H1 (cell line): ENCODE data around the gene CAPG. TPM values are rescaled to one million over a fixed set of nuclear protein-coding genes. Genes with fewer than 3 reads are reported as not detected.

ENCODE experiments used
- CTCF ChIA-PET: fragments of 300-600 bp; sonication (Branson Sonifier 250); formaldehyde crosslinking; loops from one replicate; lab custom pipeline; 2021; ENCODE audit not compliant: partially characterized antibody; lab: Charles Lee
- POLR2A ChIA-PET: fragments of 300-600 bp; sonication (Branson Sonifier 250); formaldehyde crosslinking; loops from one replicate; lab custom pipeline; 2021; ENCODE audit warnings: inconsistent platforms; ENCODE audit not compliant: partially characterized antibody; lab: Charles Lee
- DNase-seq, 2 experiments: peaks; one replicate each; pipeline versions ENCODE4 v3.0.0 to v3.0.0-alpha.2; 2010 to 2022; ENCODE audit warnings: low spot score in 2 of 2, low read depth in 1 of 2, mixed read lengths in 1 of 2
- FAIRE-seq: peaks from 2 replicates; lab custom pipeline; 2011; peaks lifted over from hg19 to GRCh38; lab: Jason Lieb, UNC
- H2AFZ ChIP-seq: 2 replicates; pipeline ENCODE4 v1.8.1; 2012; ENCODE audit warnings: low read length, inconsistent platforms
- H2AK5ac ChIP-seq: 2 replicates; pipeline ENCODE4 v1.6.1; 2013; ENCODE audit warnings: low read depth, low read length
- H2BK120ac ChIP-seq: replicated peaks from 2 replicates; pipeline ENCODE3; 2013; ENCODE audit warnings: low read depth, low read length, inconsistent platforms
- H2BK12ac ChIP-seq: 2 replicates; pipeline ENCODE4 v1.6.1; 2013; ENCODE audit warnings: low read depth, low read length
- H2BK15ac ChIP-seq: 2 replicates; pipeline ENCODE4 v1.6.1; 2013; ENCODE audit warnings: low read length
- H2BK20ac ChIP-seq: 2 replicates; pipeline ENCODE4 v1.6.1; 2013; ENCODE audit warnings: low read length
- H2BK5ac ChIP-seq: 2 replicates; pipeline ENCODE4 v1.6.1; 2013; ENCODE audit warnings: low read depth, low read length
- H3K14ac ChIP-seq: 2 replicates; pipeline ENCODE4 v1.6.1; 2013; ENCODE audit warnings: inconsistent platforms; ENCODE audit not compliant: insufficient read length
- H3K18ac ChIP-seq: 2 replicates; pipeline ENCODE4 v1.6.1; 2013; ENCODE audit warnings: low read length; ENCODE audit errors: extremely low read depth
- H3K23ac ChIP-seq: 2 replicates; pipeline ENCODE4 v1.6.1; 2013; ENCODE audit warnings: inconsistent platforms; ENCODE audit not compliant: insufficient read length
- H3K23me2 ChIP-seq: 2 replicates; pipeline ENCODE4 v1.6.1; 2013; ENCODE audit warnings: low read depth, low read length
- H3K27ac ChIP-seq: 2 replicates; pipeline ENCODE4 v1.6.1; 2011; ENCODE audit warnings: low read depth, low read length, inconsistent platforms
- H3K27me3 ChIP-seq, 4 experiments: replicated peaks in 1 of 4; 1 replicate in 1 of 4; 2 replicates in 3 of 4; pipeline versions ENCODE4 v1.6.1 to v1.8.1; 2011 to 2013; ENCODE audit warnings: low read length in 3 of 4, mild to moderate bottlenecking in 3 of 4, inconsistent platforms in 2 of 4, mixed read lengths in 2 of 4, moderate library complexity in 1 of 4; ENCODE audit not compliant: control insufficient read depth in 3 of 4, insufficient read depth in 3 of 4; ENCODE audit errors: extremely low read depth in 1 of 4
- H3K36me3 ChIP-seq, 4 experiments: 2 replicates each; pipeline versions ENCODE4 v1.6.1 to v1.8.1; 2011 to 2013; ENCODE audit warnings: mild to moderate bottlenecking in 4 of 4, low read length in 3 of 4, moderate library complexity in 2 of 4, control low read depth in 1 of 4, inconsistent platforms in 1 of 4; ENCODE audit not compliant: insufficient read depth in 4 of 4, control insufficient read depth in 2 of 4
- H3K4ac ChIP-seq: replicated peaks from 2 replicates; pipeline ENCODE3; 2013; ENCODE audit warnings: low read length, low read depth, mixed read lengths, inconsistent platforms; ENCODE audit not compliant: insufficient read length
- H3K4me1 ChIP-seq, 4 experiments: replicated peaks in 1 of 4; 1 replicate in 1 of 4; 2 replicates in 3 of 4; pipeline versions ENCODE4 v1.6.1 to v1.8.1; 2011 to 2013; ENCODE audit warnings: low read length in 3 of 4, inconsistent platforms in 2 of 4, mixed read lengths in 1 of 4; ENCODE audit not compliant: insufficient read depth in 4 of 4, control insufficient read depth in 3 of 4
- H3K4me2 ChIP-seq, 2 experiments: 2 replicates each; pipeline versions ENCODE4 v1.6.1 to v1.8.1; 2011 to 2013; ENCODE audit warnings: low read depth in 2 of 2, low read length in 2 of 2, control low read depth in 1 of 2, inconsistent platforms in 1 of 2, mild to moderate bottlenecking in 1 of 2; ENCODE audit not compliant: insufficient read depth in 1 of 2
- H3K4me3 ChIP-seq, 4 experiments: fragments of 200-600, 300-600 bp in 1 of 4; sonication (generic), shearing (Covaris generic), sonication (Bioruptor Twin) in 1 of 4; 2 replicates each; pipeline versions ENCODE4 v1.5.1 to v1.8.1; 2011 to 2016; ENCODE audit warnings: low read length in 4 of 4, low read depth in 3 of 4, control low read depth in 2 of 4, inconsistent platforms in 2 of 4, mild to moderate bottlenecking in 2 of 4, mixed read lengths in 1 of 4, moderate library complexity in 1 of 4; ENCODE audit not compliant: insufficient read depth in 2 of 4; ENCODE audit errors: extremely low read depth in 1 of 4
- H3K56ac ChIP-seq: replicated peaks from 2 replicates; pipeline ENCODE3; 2013; ENCODE audit warnings: low read depth, mild to moderate bottlenecking, mixed read lengths, low read length, inconsistent platforms; ENCODE audit not compliant: insufficient read length
- H3K79me1 ChIP-seq: 2 replicates; pipeline ENCODE4 v1.6.1; 2013; ENCODE audit warnings: low read depth, low read length, control low read depth
- H3K79me2 ChIP-seq, 2 experiments: 2 replicates each; pipeline versions ENCODE4 v1.6.1 to v1.8.1; 2012 to 2013; ENCODE audit warnings: low read length in 2 of 2, mild to moderate bottlenecking in 2 of 2, inconsistent platforms in 1 of 2; ENCODE audit not compliant: insufficient read depth in 2 of 2, control insufficient read depth in 1 of 2
- H3K9ac ChIP-seq, 4 experiments: replicated peaks in 1 of 4; 1 replicate in 1 of 4; 2 replicates in 3 of 4; pipeline versions ENCODE4 v1.6.1 to v1.8.1; 2011 to 2013; ENCODE audit warnings: low read depth in 3 of 4, low read length in 3 of 4, control low read depth in 2 of 4, mild to moderate bottlenecking in 2 of 4, moderate library complexity in 2 of 4, inconsistent platforms in 1 of 4; ENCODE audit errors: extremely low read depth in 1 of 4
- H3K9me3 ChIP-seq, 2 experiments: 2 replicates each; pipeline versions ENCODE4 v1.6.1 to v1.8.1; 2012 to 2013; ENCODE audit warnings: mild to moderate bottlenecking in 2 of 2, moderate library complexity in 2 of 2, control low read depth in 1 of 2, inconsistent platforms in 1 of 2, low read depth in 1 of 2, low read length in 1 of 2, mixed read lengths in 1 of 2; ENCODE audit not compliant: insufficient read depth in 2 of 2
- H4K20me1 ChIP-seq, 2 experiments: replicated peaks in 1 of 2; 2 replicates each; pipeline versions ENCODE3 to v1.8.1; 2011 to 2013; ENCODE audit warnings: inconsistent platforms in 2 of 2, low read length in 2 of 2, mild to moderate bottlenecking in 1 of 2; ENCODE audit not compliant: insufficient read depth in 2 of 2, control insufficient read depth in 1 of 2
- H4K5ac ChIP-seq: 2 replicates; pipeline ENCODE4 v1.6.1; 2013; ENCODE audit warnings: low read length, low read depth, mixed read lengths, inconsistent platforms; ENCODE audit not compliant: insufficient read length
- H4K8ac ChIP-seq: 2 replicates; pipeline ENCODE4 v1.8.0; 2013; ENCODE audit warnings: mild to moderate bottlenecking, moderate library complexity, low read length, inconsistent platforms; ENCODE audit not compliant: insufficient read depth; ENCODE audit errors: extremely low read depth
- H4K91ac ChIP-seq: replicated peaks from 2 replicates; pipeline ENCODE3; 2013; ENCODE audit warnings: low read length, mixed read lengths, inconsistent platforms; ENCODE audit not compliant: insufficient read length
- ASH2L ChIP-seq: fragments of 200-600, 300-600 bp; sonication (generic); IDR thresholded peaks from one replicate; pipeline ENCODE4 v1.7.1; 2017; ENCODE audit warnings: low read length
- ATF2 ChIP-seq: IDR thresholded peaks from 2 replicates; pipeline ENCODE4 v1.6.1; 2012; ENCODE audit warnings: low read length, inconsistent platforms
- HDAC2 ChIP-seq, 2 experiments: fragments of 300-600 bp in 1 of 2; sonication (generic) in 1 of 2; IDR thresholded peaks; 2 replicates each; pipeline ENCODE4 v1.6.1; 2011 to 2012; ENCODE audit warnings: low read depth in 2 of 2, low read length in 2 of 2, mild to moderate bottlenecking in 2 of 2, moderate library complexity in 2 of 2, borderline replicate concordance in 1 of 2, inconsistent platforms in 1 of 2
- MAFK ChIP-seq: IDR thresholded peaks from 2 replicates; pipeline ENCODE4 v1.6.1; 2012; ENCODE audit warnings: low read depth, mild to moderate bottlenecking, improper control_type of control experiment, low read length
- POLR2AphosphoS5 ChIP-seq: IDR thresholded peaks from 2 replicates; pipeline ENCODE4 v1.6.1; 2011; ENCODE audit warnings: low read depth, low read length
- RNF2 ChIP-seq: fragments of 200-900, 300-1000 bp; sonication (generic); IDR thresholded peaks from 2 replicates; pipeline ENCODE4 v1.7.1; 2016; ENCODE audit warnings: borderline replicate concordance, low read depth, mild to moderate bottlenecking, antibody characterized with exemption, low read length; ENCODE audit not compliant: poor library complexity, severe bottlenecking; ENCODE audit errors: missing control alignments
- SIN3A ChIP-seq, 2 experiments: IDR thresholded peaks in 1 of 2; conservative IDR thresholded peaks in 1 of 2; 2 replicates each; pipeline ENCODE4 v1.6.1; 2011 to 2012; ENCODE audit warnings: low read length in 2 of 2, improper control_type of control experiment in 1 of 2, low read depth in 1 of 2, mild to moderate bottlenecking in 1 of 2
- TBP ChIP-seq: IDR thresholded peaks from 2 replicates; pipeline ENCODE4 v1.6.1; 2011; ENCODE audit warnings: low read depth, low read length, improper control_type of control experiment
- WGBS, 2 experiments: shearing (Covaris generic) in 1 of 2; methylation state at CpG; one replicate each; pipeline versions ENCODE4 v1.1.6 to v1.1.7; 2013 to 2015; ENCODE audit warnings: low lambda C conversion rate in 2 of 2, mixed read lengths in 2 of 2, inconsistent platforms in 1 of 2, low coverage in 1 of 2, missing lambda C conversion rate in 1 of 2; ENCODE audit not compliant: insufficient replicate concordance in 2 of 2, insufficient coverage in 1 of 2, insufficient read length in 1 of 2; ENCODE audit errors: extremely low coverage in 1 of 2, missing lambda C conversion rate in 1 of 2; 5-methylcytosine and 5-hydroxymethylcytosine counted together
- polyA plus RNA-seq, 7 experiments: library from polyadenylated mRNA; depleted of rRNA in 3 of 7; stranded (reverse) in 5 of 7; unstranded in 2 of 7; fragments of >200 nt in 5 of 7; fragments of 200-250 nt in 2 of 7; gene quantifications; 1 replicate in 5 of 7; 2 replicates in 1 of 7; 4 replicates in 1 of 7; pipeline versions ENCODE4 v1.2.1 to v1.2.3, GENCODE V29; 2011 to 2013; ENCODE audit warnings: missing spikeins in 2 of 7, mixed read lengths in 2 of 7
- total RNA-seq: library from RNA; stranded (reverse); fragmentation: NEBNext Ultra II Directional; extraction: Animal tissue kit (Norgen Biotek cat#: 25700); gene quantifications from 2 replicates; pipeline ENCODE4 v1.2.1, GENCODE V29; 2021
- TF ChIP-seq, protein P1 (sequence below): IDR thresholded peaks from 2 replicates; pipeline ENCODE4 v1.6.1; 2012; ENCODE audit warnings: inconsistent platforms

CAPG gene
- total and polyA plus RNA-seq, 2 of the 8 experiments (the other 6 are each of a cell fraction or from before 2014, with no cell fraction given) = 80.5 to 89.0 TPM

GRCh38 chr2:85429924-85430289 lies 19.7 kb upstream of the CAPG start:
- Histone ChIP-seq H3K4me3 (no peak overlapping the region), H4K20me1 (no peaks in the 10 kb centered on the region), H2BK120ac (no peak overlapping the region), H3K27ac (no peak overlapping the region), H4K91ac (peak overlapping the region; percentile 9), H3K79me2 (no peaks in the 10 kb centered on the region), H3K23ac (no peak overlapping the region), H3K79me1 (no peaks in the 10 kb centered on the region), H2BK15ac (no peak overlapping the region), H3K9me3 (no peaks in the 10 kb centered on the region), H3K23me2 (0 out of 2 replicates have a peak, but pooled peaks cover 3% of the 10 kb centered on the region), H3K4ac (peak overlapping the region; percentile 0), H2AK5ac (no peak overlapping the region), H3K56ac (no peak overlapping the region), H3K27me3 (peaks cover 0 to 6% (median 2%) of the 10 kb centered on the region in 4 experiments; a peak in 3 of 7 replicates), H2BK5ac (peak overlapping the region; percentile 91; the same call in 1 of the 2 replicates), H3K4me2 (peak overlapping the region in 1 of 2 experiments; percentile 76; a peak in 1 of 4 replicates), H3K18ac (no peak overlapping the region), H3K4me1 (peaks cover 0 to 47% (median 34%) of the 10 kb centered on the region in 4 experiments; a peak in 6 of 7 replicates), H2BK20ac (no peak overlapping the region), H2AFZ (no peak overlapping the region), H3K36me3 (no peaks in the 10 kb centered on the region), H2BK12ac (peak overlapping the region; percentile 99; the same call in 1 of the 2 replicates), H4K8ac (no peak overlapping the region), H4K5ac (no peak overlapping the region), H3K9ac (no peak overlapping the region), H3K14ac (peak overlapping the region; percentile 12)
- 100% methylated on average over 2 of the region's 2 CpGs; no CpG with 5 or more reads in 1 of the 2 experiments for WGBS, 2 experiments
- POLR2A ChIA-PET = interaction anchor here (0.6 to 55.3 kb wide), 8 partner anchors 8 to 117 kb away, joined by 3 to 1889 read pairs (median 4); partner anchors contain the start of genes GGCX, MAT2A and SH2D6
- CTCF ChIA-PET = interaction anchor here (1.1 to 15.1 kb wide), 10 partner anchors 8 to 131 kb away, joined by 3 to 259 read pairs (median 6); partner anchors contain the start of genes MAT2A and SH2D6
- DNase-seq (no peak), FAIRE-seq (no peak)
- TF ChIP-seq ASH2L (no peak), SIN3A (conservative IDR thresholded peaks at IDR 0.05 in 1 of 2, IDR thresholded peaks at IDR 0.05 in 1 of 2; ENCODE audit: low read depth in 1 of 2, low read length in 2 of 2) (no peak), MAFK (no peak), POLR2AphosphoS5 (no peak), HDAC2 (IDR thresholded peaks at IDR 0.05; ENCODE audit: borderline replicate concordance in 1 of 2, low read depth in 2 of 2, low read length in 2 of 2) (no peak), TBP (no peak), ATF2 (no peak), RNF2 (no peak)
- TF ChIP-seq, protein P1, sequence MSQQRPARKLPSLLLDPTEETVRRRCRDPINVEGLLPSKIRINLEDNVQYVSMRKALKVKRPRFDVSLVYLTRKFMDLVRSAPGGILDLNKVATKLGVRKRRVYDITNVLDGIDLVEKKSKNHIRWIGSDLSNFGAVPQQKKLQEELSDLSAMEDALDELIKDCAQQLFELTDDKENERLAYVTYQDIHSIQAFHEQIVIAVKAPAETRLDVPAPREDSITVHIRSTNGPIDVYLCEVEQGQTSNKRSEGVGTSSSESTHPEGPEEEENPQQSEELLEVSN = no peak
